ENCODE measurements around the gene MED25.

Gene MED25

DNA sequence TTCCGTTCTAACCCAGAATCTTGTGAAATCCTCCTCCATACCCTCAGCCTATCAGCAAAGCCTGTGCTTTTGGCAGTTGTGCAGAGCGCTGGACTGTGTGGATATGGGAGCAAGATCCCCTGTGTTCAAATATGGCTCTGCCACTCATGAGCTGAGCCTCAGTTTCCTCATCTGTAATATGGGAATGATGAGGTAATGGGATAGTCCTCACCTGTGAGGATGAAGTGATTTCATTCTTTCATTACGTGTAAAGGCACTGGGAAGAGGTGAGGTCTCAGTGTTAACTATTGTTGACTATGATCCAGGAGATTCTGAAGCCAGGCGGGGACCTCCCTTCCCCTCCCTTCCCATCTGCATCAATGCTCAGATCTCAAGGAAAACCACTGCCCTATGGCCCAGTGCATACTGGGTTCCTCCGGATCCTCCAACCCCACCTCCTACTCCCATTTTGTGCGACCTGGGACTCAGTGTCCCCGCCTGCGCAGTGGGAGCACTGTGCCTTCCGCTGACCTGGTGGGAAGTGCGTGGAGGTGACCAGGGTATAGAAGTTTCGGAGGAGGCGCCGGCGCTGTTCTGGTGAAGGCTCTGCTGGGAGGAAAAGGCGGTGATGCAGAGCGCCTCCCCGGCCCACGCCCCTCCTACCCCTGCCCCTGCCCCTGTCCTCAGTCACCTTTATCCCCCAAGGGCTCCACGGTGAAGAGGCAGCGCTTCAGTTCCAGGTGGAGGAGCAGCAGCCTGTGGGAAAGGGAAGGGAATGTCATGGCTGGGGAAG lies 10.0 kb upstream of the MED25 start:
- no peak for DNase-seq
- no peaks in the 10 kb centered on the region for H3K27me3 ChIP-seq (replicated peaks)
- H3K27ac ChIP-seq = no peak overlapping the region
- in situ Hi-C loops (cut with HindIII; ENCODE audit: low pct_ligation_motif_present, low sequenced_read_pairs) = no loop called here
- peak overlapping the region; percentile 65 for H3K4me3 ChIP-seq (ENCODE audit: low read depth, low read length)
- TF ChIP-seq, protein P1, sequence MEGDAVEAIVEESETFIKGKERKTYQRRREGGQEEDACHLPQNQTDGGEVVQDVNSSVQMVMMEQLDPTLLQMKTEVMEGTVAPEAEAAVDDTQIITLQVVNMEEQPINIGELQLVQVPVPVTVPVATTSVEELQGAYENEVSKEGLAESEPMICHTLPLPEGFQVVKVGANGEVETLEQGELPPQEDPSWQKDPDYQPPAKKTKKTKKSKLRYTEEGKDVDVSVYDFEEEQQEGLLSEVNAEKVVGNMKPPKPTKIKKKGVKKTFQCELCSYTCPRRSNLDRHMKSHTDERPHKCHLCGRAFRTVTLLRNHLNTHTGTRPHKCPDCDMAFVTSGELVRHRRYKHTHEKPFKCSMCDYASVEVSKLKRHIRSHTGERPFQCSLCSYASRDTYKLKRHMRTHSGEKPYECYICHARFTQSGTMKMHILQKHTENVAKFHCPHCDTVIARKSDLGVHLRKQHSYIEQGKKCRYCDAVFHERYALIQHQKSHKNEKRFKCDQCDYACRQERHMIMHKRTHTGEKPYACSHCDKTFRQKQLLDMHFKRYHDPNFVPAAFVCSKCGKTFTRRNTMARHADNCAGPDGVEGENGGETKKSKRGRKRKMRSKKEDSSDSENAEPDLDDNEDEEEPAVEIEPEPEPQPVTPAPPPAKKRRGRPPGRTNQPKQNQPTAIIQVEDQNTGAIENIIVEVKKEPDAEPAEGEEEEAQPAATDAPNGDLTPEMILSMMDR (IDR thresholded peaks at IDR 0.05; ENCODE audit: low read depth, low read length, missing control alignments) = no peak
- peaks cover 33% of the 10 kb centered on the region for H3K36me3 ChIP-seq (replicated peaks)

DNA sequence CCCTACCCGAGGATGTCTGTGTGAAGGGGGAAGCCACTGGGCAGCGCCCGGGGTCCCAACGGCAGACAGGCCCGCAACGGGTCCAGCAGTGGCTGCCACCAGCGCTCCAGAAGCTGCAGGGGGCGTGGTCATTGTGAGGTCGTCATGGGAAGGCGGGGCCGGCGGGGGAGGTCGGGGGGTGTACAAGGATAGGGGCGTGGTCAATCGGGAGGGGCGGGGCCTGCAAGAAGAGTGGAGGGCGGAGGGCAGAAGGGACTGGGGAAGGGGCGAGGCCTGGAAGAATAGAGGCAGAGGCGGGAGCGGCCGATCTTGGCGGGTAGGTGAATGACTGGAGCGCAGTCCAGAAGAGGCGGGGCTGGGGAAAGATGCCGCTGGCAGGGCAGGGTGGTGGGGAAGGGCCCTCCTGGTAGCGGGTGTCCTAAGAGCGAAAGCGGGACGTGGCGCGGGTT lies 9.4 kb upstream of the MED25 start:
- in situ Hi-C loops (cut with HindIII; ENCODE audit: low pct_ligation_motif_present, low sequenced_read_pairs) = no loop called here
- peaks cover 27% of the 10 kb centered on the region for H3K36me3 ChIP-seq (replicated peaks)
- H3K4me3 ChIP-seq (ENCODE audit: low read depth, low read length) = peak overlapping the region; percentile 65
- no peaks in the 10 kb centered on the region for H3K27me3 ChIP-seq (replicated peaks)
- no peak overlapping the region for H3K27ac ChIP-seq
- TF ChIP-seq, protein P1 (IDR thresholded peaks at IDR 0.05; ENCODE audit: low read depth, low read length, missing control alignments) = no peak
- peak; percentile 68 for DNase-seq

DNA sequence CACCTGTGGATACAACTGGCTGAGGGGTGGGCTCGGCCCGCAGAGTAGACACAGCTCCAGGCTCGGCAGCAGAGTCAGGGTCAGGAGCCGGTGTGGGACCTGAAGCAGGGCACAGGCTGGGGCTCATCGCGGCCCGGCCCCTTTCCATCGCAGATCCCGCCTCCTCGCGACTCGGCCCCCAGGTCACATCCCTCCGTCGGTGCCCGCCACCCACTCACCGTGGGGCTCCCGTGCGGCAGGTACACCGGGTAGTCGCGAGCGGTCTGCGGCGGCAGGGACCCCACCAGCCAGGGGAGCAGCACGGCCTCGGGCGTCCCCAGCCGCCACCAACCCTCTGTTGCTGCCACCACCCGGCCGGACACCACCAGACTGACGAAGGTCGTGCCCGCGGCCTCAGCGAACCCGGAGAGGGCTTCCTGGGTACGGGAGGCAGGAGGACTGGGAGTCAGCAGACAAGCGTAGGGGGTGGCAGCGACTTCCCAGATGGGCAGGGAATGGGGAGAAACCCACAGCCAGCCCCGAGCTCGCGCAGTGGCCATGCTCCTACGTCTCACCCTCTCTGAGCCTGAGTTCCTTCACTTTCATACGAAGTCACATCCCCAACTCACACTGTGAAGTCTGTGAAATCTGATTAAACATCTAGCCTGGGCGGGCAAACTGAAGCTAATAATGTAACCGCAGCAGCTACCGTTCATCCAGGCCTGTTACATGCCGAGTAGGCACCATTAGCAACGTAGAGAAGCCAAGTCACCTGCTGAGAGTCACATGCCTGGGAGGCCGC lies 8.7 kb upstream of the MED25 start:
- no peaks in the 10 kb centered on the region for H3K27me3 ChIP-seq (replicated peaks)
- no peak overlapping the region for H3K27ac ChIP-seq
- TF ChIP-seq, protein P1 (IDR thresholded peaks at IDR 0.05; ENCODE audit: low read depth, low read length, missing control alignments) = no peak
- peaks cover 27% of the 10 kb centered on the region for H3K36me3 ChIP-seq (replicated peaks)
- DNase-seq = no peak
- H3K4me3 ChIP-seq (ENCODE audit: low read depth, low read length) = peak overlapping the region; percentile 65
- in situ Hi-C loops (cut with HindIII; ENCODE audit: low pct_ligation_motif_present, low sequenced_read_pairs) = no loop called here

DNA sequence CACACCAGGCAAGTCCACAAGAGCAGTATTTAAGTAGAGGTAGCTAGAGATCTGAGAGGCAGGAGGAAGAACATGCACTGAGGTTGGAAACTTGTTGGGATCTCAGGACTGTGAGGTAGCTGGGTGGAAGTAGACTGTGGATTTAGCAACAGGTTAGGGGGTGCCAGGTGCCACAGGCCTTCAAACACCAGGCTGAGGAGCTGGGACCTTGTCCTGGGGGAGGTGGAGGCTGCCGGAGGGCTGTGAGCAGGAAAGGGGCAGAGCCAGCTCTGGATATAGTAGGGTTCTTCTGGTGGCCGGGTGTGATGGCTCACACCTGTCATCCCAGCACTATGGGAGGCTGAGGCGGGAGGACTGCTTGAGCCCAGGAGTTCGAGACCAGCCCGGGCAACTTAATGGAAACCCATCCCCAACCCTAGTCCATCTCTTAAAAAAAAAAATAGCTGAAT lies 8.1 kb upstream of the MED25 start:
- DNase-seq = no peak
- H3K36me3 ChIP-seq (replicated peaks) = peaks cover 22% of the 10 kb centered on the region
- in situ Hi-C loops (cut with HindIII; ENCODE audit: low pct_ligation_motif_present, low sequenced_read_pairs) = no loop called here
- no peak overlapping the region for H3K4me3 ChIP-seq (ENCODE audit: low read depth, low read length)
- H3K27me3 ChIP-seq (replicated peaks) = no peaks in the 10 kb centered on the region
- H3K27ac ChIP-seq = no peak overlapping the region
- TF ChIP-seq, protein P1 (IDR thresholded peaks at IDR 0.05; ENCODE audit: low read depth, low read length, missing control alignments) = no peak

DNA sequence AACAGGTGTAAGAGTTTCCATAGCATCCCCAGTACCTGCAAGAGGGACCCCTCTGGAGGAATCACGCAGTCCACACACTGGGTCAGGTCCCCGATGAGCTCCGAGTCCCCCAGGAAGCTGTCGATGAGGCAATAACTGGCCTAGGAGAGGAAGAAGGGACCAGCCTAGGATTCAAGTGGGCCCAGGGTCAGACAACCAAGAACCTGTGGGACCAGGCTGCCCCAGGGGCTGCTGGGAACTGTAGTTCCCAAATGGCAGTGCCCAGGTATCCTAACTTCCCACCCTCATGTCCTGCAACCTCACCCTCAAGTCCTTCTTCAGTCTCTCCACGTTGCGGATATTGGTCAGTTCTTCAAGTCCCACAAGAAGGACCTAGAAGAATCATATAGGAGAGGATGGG lies 6.8 kb upstream of the MED25 start:
- peaks cover 12% of the 10 kb centered on the region for H3K36me3 ChIP-seq (replicated peaks)
- DNase-seq = no peak
- in situ Hi-C loops (cut with HindIII; ENCODE audit: low pct_ligation_motif_present, low sequenced_read_pairs) = no loop called here
- no peak overlapping the region for H3K4me3 ChIP-seq (ENCODE audit: low read depth, low read length)
- TF ChIP-seq, protein P1 (IDR thresholded peaks at IDR 0.05; ENCODE audit: low read depth, low read length, missing control alignments) = no peak
- H3K27me3 ChIP-seq (replicated peaks) = no peaks in the 10 kb centered on the region
- no peak overlapping the region for H3K27ac ChIP-seq

Data from brain microvascular endothelial cell (primary cell).